Adrenal gland (tissue), 5 donors: ENCODE data around the gene MUS81.

Experiments
- POLR2A ChIP-seq, 2 donors: fragments of 450-650 bp; IDR thresholded peaks; one replicate each; pipeline ENCODE4 v1.6.1; 2017; ENCODE audit warnings: antibody characterized with exemption in 2 of 2, mild to moderate bottlenecking in 2 of 2, moderate library complexity in 1 of 2
- TF ChIP-seq, protein P1 (sequence below), 6 experiments: fragments of 450-650 bp in 4 of 6; fragments of 200-600 bp in 2 of 6; sonication (generic) in 1 of 6; IDR thresholded peaks; 1 replicate in 5 of 6; 2 replicates in 1 of 6; pipeline versions ENCODE4 v1.5.1 to v1.8.0; 2016 to 2021; ENCODE audit warnings: antibody characterized with exemption in 6 of 6, mild to moderate bottlenecking in 2 of 6, moderate library complexity in 1 of 6
- donor health status: DM: no; HTN: no; CAD: no.

DNA sequence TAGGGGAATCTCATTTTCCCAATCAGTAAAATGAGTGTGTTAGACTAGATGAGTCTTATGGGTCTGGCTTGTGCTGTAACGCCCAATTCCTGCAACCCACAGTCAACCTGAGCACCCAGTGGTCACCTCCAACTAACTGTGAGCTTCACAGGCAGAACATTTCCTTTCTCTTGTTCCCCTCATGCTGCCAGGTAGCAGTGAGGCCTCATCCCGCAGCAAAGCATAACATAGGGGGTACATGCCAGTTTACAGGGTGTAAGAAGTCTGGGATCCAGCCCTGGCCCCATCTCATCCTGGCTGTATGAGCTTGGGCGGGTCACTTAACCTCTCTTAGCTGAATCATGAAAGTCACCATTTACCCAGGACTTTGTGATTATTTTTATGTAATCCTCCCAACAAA, 8.7 kb downstream of the MUS81 start:
- no peak for TF ChIP-seq POLR2A (IDR thresholded peaks at IDR 0.05)
- TF ChIP-seq, protein P1, sequence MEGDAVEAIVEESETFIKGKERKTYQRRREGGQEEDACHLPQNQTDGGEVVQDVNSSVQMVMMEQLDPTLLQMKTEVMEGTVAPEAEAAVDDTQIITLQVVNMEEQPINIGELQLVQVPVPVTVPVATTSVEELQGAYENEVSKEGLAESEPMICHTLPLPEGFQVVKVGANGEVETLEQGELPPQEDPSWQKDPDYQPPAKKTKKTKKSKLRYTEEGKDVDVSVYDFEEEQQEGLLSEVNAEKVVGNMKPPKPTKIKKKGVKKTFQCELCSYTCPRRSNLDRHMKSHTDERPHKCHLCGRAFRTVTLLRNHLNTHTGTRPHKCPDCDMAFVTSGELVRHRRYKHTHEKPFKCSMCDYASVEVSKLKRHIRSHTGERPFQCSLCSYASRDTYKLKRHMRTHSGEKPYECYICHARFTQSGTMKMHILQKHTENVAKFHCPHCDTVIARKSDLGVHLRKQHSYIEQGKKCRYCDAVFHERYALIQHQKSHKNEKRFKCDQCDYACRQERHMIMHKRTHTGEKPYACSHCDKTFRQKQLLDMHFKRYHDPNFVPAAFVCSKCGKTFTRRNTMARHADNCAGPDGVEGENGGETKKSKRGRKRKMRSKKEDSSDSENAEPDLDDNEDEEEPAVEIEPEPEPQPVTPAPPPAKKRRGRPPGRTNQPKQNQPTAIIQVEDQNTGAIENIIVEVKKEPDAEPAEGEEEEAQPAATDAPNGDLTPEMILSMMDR (IDR thresholded peaks at IDR 0.05), result no peak
